ENCODE measurements around the gene SLC25A39.

DNA sequence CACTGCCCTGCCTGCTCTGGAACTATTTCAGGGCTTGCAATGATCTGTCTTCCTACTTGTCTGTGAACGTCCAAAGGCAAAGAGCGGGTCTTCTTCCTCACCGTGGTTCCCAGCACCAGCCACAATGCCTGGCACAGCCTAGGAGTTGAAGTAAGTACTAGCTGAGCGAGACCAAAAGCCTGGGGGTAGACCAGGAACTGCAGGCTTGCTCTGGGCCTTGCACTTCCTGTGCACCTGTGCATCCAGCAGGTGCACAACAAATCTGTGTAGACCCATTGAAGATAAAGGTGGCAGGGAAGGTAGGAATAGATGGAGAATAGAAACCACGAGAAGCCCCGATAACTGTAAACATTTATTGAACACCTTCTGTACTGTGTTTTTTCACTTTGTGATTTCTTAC lies 34.4 kb upstream of the SLC25A39 start:
- TF ChIP-seq, protein P1, sequence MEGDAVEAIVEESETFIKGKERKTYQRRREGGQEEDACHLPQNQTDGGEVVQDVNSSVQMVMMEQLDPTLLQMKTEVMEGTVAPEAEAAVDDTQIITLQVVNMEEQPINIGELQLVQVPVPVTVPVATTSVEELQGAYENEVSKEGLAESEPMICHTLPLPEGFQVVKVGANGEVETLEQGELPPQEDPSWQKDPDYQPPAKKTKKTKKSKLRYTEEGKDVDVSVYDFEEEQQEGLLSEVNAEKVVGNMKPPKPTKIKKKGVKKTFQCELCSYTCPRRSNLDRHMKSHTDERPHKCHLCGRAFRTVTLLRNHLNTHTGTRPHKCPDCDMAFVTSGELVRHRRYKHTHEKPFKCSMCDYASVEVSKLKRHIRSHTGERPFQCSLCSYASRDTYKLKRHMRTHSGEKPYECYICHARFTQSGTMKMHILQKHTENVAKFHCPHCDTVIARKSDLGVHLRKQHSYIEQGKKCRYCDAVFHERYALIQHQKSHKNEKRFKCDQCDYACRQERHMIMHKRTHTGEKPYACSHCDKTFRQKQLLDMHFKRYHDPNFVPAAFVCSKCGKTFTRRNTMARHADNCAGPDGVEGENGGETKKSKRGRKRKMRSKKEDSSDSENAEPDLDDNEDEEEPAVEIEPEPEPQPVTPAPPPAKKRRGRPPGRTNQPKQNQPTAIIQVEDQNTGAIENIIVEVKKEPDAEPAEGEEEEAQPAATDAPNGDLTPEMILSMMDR (IDR thresholded peaks at IDR 0.05) = no peak
- TF ChIP-seq POLR2A (IDR thresholded peaks at IDR 0.05) = no peak

Data from heart left ventricle (tissue), 13 donors.